Measurements from ENCODE around the gene AGBL1. TPM values are rescaled to one million over a fixed set of nuclear protein-coding genes. Genes with fewer than 3 reads are reported as not detected.

AGBL1 gene
- total RNA-seq, 2 donors from 2014 or later: not detected

GRCh38 chr15:86125775-86126174 is 46.1 kb downstream of the AGBL1 start:
- no peak for ATAC-seq (ENCODE audit: insufficient number of reproducible peaks, low FRiP score, low read depth)
- DNase-seq (ENCODE audit: low spot score): no peak
- Histone ChIP-seq H3K4me3 (no peak overlapping the region), H3K27me3 (replicated peaks; ENCODE audit: insufficient read depth) (no peaks in the 10 kb centered on the region), H3K4me1 (ENCODE audit: control insufficient read depth in 1 of 2, low read depth in 2 of 2) (no peaks in the 10 kb centered on the region), H3K9me3 (no peaks in the 10 kb centered on the region), H3K36me3 (no peaks in the 10 kb centered on the region), H3K27ac (no peak overlapping the region)
- TF ChIP-seq, protein P1, sequence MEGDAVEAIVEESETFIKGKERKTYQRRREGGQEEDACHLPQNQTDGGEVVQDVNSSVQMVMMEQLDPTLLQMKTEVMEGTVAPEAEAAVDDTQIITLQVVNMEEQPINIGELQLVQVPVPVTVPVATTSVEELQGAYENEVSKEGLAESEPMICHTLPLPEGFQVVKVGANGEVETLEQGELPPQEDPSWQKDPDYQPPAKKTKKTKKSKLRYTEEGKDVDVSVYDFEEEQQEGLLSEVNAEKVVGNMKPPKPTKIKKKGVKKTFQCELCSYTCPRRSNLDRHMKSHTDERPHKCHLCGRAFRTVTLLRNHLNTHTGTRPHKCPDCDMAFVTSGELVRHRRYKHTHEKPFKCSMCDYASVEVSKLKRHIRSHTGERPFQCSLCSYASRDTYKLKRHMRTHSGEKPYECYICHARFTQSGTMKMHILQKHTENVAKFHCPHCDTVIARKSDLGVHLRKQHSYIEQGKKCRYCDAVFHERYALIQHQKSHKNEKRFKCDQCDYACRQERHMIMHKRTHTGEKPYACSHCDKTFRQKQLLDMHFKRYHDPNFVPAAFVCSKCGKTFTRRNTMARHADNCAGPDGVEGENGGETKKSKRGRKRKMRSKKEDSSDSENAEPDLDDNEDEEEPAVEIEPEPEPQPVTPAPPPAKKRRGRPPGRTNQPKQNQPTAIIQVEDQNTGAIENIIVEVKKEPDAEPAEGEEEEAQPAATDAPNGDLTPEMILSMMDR (IDR thresholded peaks at IDR 0.05): no peak

DNA sequence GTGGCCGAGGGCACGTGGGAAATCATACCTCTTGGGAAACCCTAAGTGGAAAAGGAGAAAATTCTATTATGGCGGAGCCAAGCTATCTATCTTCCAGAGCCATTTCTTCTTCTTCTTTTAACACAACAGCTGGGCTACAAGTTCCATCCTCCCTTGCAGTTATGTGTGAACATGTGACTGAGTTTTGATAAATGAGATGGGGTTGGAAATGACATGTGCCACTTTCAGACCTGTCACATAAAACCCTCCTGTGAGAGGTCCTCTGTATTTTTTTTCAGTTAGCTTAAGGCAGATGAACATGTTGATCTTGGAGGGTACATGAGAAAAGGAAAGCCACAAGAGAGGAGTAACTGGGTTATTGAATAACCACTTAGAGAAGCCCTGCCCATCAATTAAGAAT is 47.9 kb downstream of the AGBL1 start:
- DNase-seq (ENCODE audit: low spot score) (no peak), ATAC-seq (ENCODE audit: insufficient number of reproducible peaks, low FRiP score, low read depth) (no peak)
- Histone ChIP-seq H3K27ac (no peak overlapping the region), H3K4me1 (ENCODE audit: control insufficient read depth in 1 of 2, low read depth in 2 of 2) (no peaks in the 10 kb centered on the region), H3K27me3 (replicated peaks; ENCODE audit: insufficient read depth) (no peaks in the 10 kb centered on the region), H3K36me3 (no peaks in the 10 kb centered on the region), H3K9me3 (no peaks in the 10 kb centered on the region), H3K4me3 (no peak overlapping the region)
- TF ChIP-seq, protein P1 (IDR thresholded peaks at IDR 0.05): no peak

DNA sequence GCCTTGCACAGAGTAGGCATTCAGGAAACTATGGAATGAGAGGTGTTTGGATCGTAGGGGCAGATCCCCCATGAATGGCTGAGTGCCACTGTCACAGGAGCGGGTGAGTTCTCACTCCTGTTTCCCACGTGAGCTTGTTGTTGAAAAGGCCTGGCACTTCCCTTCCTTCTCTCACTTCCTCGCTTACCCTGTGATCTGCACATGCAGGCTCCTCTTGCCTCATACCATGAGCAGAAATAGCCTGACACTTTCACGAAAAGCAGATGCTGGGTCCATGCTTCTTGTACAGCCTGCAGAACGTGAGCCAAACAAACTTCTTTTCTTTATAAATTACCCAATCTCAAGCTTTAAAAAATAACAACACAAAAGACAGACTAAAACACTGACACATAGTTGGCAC is 55.4 kb downstream of the AGBL1 start:
- Histone ChIP-seq H3K27me3 (replicated peaks; ENCODE audit: insufficient read depth) (no peaks in the 10 kb centered on the region), H3K4me3 (no peak overlapping the region), H3K9me3 (no peaks in the 10 kb centered on the region), H3K36me3 (no peaks in the 10 kb centered on the region), H3K27ac (no peak overlapping the region), H3K4me1 (ENCODE audit: control insufficient read depth in 1 of 2, low read depth in 2 of 2) (no peaks in the 10 kb centered on the region)
- ATAC-seq (ENCODE audit: insufficient number of reproducible peaks, low FRiP score, low read depth) (no peak), DNase-seq (ENCODE audit: low spot score) (no peak)
- TF ChIP-seq, protein P1 (IDR thresholded peaks at IDR 0.05): no peak

- no peaks in the 10 kb centered on the region for H3K9me3 ChIP-seq
- no peaks in the 10 kb centered on the region for H3K27me3 ChIP-seq (replicated peaks; ENCODE audit: insufficient read depth)
- TF ChIP-seq, protein P1 (IDR thresholded peaks at IDR 0.05): no peak
- no peaks in the 10 kb centered on the region for H3K36me3 ChIP-seq
- no peak overlapping the region for H3K27ac ChIP-seq
- H3K4me3 ChIP-seq: no peak overlapping the region
- ATAC-seq (ENCODE audit: insufficient number of reproducible peaks, low FRiP score, low read depth) (no peak), DNase-seq (ENCODE audit: low spot score) (no peak)
- H3K4me1 ChIP-seq (ENCODE audit: control insufficient read depth in 1 of 2, low read depth in 2 of 2): no peaks in the 10 kb centered on the region
These were observed 57.2 kb downstream of the AGBL1 start for GRCh38 chr15:86136861-86137260.

DNA sequence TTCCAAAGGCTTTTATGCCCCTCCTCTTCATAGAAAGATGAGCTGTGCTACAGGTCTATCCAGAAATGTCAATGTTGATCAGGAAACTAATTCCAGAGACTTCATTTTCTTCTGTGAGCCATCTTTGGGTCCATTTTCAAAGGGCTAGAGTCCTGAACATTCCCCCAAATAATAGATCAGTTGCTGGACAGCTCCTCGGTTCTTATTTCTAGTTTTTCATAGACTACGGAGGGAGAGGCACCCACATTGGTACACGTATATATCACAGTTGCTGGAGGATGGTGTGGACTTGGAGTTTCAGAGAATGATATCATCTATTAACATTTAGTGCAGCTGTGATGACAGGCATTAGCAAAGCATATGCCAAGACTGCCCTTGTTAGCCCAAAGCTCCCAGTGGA is 59.1 kb downstream of the AGBL1 start:
- Histone ChIP-seq H3K4me1 (ENCODE audit: control insufficient read depth in 1 of 2, low read depth in 2 of 2) (no peaks in the 10 kb centered on the region), H3K27me3 (replicated peaks; ENCODE audit: insufficient read depth) (no peaks in the 10 kb centered on the region), H3K4me3 (no peak overlapping the region), H3K27ac (no peak overlapping the region), H3K36me3 (no peaks in the 10 kb centered on the region), H3K9me3 (no peaks in the 10 kb centered on the region)
- ATAC-seq (ENCODE audit: insufficient number of reproducible peaks, low FRiP score, low read depth) (no peak), DNase-seq (ENCODE audit: low spot score) (no peak)
- TF ChIP-seq, protein P1 (IDR thresholded peaks at IDR 0.05): no peak

Measured in thoracic aorta (tissue), 2 donors.